Chondrocyte (in vitro differentiated cells): ENCODE results near the gene ACHE. TPM values are rescaled to one million over a fixed set of nuclear protein-coding genes. Genes with fewer than 3 reads are reported as not detected.
"Not testable (repeated sequence)": the region's sequence is repeated elsewhere in the genome, so short reads cannot be mapped to it uniquely, and the experiment has no call there.

Source experiments
- DNase-seq: peaks from one replicate; pipeline ENCODE4 v3.0.0; 2021; ENCODE audit warnings: mixed read lengths, low spot score
- H3K27ac Mint-ChIP-seq: one replicate; pipeline ENCODE4 v1.8.0; 2021; ENCODE audit warnings: mild to moderate bottlenecking, moderate library complexity, mixed read lengths; ENCODE audit not compliant: unreplicated experiment
- H3K27me3 Mint-ChIP-seq: 2 replicates; pipeline ENCODE4 v1.8.0; 2021; ENCODE audit warnings: low read depth, mixed read lengths
- H3K36me3 Mint-ChIP-seq: 2 replicates; pipeline ENCODE4 v1.8.0; 2021; ENCODE audit warnings: low read depth, mixed read lengths
- H3K4me1 Mint-ChIP-seq: 2 replicates; pipeline ENCODE4 v1.8.0; 2021; ENCODE audit warnings: low read depth, mild to moderate bottlenecking, mixed read lengths
- H3K4me3 Mint-ChIP-seq: one replicate; pipeline ENCODE4 v1.8.0; 2021; ENCODE audit warnings: mild to moderate bottlenecking, moderate library complexity, mixed read lengths; ENCODE audit not compliant: unreplicated experiment
- H3K9me3 Mint-ChIP-seq: 2 replicates; pipeline ENCODE4 v1.8.0; 2021; ENCODE audit warnings: low read depth, mixed read lengths
- CTCF ChIP-seq: fragments of 200-600 bp; sonication (generic); IDR thresholded peaks from 2 replicates; pipeline ENCODE4 v1.5.0; 2021; ENCODE audit warnings: antibody characterized with exemption, mild to moderate bottlenecking, moderate library complexity
- total RNA-seq: library from RNA; stranded (reverse); gene quantifications from 3 replicates; pipeline ENCODE4 v1.2.1, GENCODE V29; 2021

The ACHE gene
- total RNA-seq, 1 donor from 2014 or later, result 2.9 TPM

GRCh38 chr7:100933734-100934133 lies 38.0 kb upstream of the ACHE start:
- Mint-ChIP-seq H3K4me1 (no peaks in the 10 kb centered on the region), H3K4me3 (no peak overlapping the region), H3K27ac (no peak overlapping the region)

DNA sequence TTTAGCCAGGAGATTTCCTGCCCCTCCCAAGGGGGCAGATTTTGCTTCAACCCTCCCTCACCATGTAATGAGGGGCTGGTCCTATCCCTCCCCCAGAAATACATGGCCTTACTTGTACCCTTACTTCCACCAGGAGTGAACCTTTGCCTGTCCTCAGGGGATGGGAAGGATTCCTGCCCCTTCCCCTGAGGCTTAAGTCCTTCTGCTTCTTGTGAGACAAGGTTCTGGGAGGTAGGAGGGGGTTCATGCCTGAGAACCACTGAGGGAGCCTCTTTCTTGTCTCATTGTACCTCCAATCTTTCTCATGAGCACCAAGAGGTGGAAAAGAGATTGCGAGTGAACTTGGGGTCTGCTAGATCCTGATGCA lies 34.1 kb upstream of the ACHE start:
- Mint-ChIP-seq H3K27me3 (peaks cover 5% of the 10 kb centered on the region), H3K27ac (no peak overlapping the region), H3K36me3 (peaks cover 3% of the 10 kb centered on the region), H3K4me1 (no peaks in the 10 kb centered on the region), H3K9me3 (peaks cover 5% of the 10 kb centered on the region), H3K4me3 (no peak overlapping the region)
- DNase-seq, result no peak
- no peak for TF ChIP-seq CTCF

More at GRCh38 chr7:100933734-100934133, 38.0 kb upstream of the ACHE start:
- peaks cover 3% of the 10 kb centered on the region for H3K36me3 Mint-ChIP-seq
- H3K27me3 Mint-ChIP-seq, result peaks cover 6% of the 10 kb centered on the region
- peaks cover 5% of the 10 kb centered on the region for H3K9me3 Mint-ChIP-seq
- DNase-seq, result no peak
- no peak for TF ChIP-seq CTCF

DNA sequence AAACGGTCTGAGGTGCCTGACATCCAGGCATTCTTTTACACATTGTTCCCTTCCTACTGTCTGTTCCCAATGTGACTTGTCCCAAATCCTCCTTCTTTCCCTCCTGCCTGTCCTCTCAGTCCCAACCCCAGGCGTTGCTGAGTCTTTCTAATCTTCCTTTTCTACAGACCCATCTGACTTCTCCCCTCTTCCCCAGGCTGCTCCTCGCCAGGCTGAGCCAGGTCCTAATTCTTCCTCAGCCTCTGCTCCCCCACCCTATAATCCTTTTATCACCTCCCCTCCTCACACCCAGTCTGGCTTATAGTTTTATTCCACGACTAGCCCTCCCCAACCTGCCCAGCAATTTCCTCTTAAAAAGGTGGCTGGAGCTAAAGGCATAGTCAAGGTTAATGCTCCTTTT lies 27.9 kb upstream of the ACHE start:
- H3K4me1 Mint-ChIP-seq, H3K27ac Mint-ChIP-seq, H3K36me3 Mint-ChIP-seq, DNase-seq, H3K4me3 Mint-ChIP-seq, H3K9me3 Mint-ChIP-seq: not testable (repeated sequence)
- peaks cover 35% of the 10 kb centered on the region for H3K27me3 Mint-ChIP-seq

- peaks cover 37% of the 10 kb centered on the region for H3K27me3 Mint-ChIP-seq
- H3K9me3 Mint-ChIP-seq, result no peaks in the 10 kb centered on the region
- no peaks in the 10 kb centered on the region for H3K36me3 Mint-ChIP-seq
These were observed 25.4 kb upstream of the ACHE start for GRCh38 chr7:100921039-100921438.

DNA sequence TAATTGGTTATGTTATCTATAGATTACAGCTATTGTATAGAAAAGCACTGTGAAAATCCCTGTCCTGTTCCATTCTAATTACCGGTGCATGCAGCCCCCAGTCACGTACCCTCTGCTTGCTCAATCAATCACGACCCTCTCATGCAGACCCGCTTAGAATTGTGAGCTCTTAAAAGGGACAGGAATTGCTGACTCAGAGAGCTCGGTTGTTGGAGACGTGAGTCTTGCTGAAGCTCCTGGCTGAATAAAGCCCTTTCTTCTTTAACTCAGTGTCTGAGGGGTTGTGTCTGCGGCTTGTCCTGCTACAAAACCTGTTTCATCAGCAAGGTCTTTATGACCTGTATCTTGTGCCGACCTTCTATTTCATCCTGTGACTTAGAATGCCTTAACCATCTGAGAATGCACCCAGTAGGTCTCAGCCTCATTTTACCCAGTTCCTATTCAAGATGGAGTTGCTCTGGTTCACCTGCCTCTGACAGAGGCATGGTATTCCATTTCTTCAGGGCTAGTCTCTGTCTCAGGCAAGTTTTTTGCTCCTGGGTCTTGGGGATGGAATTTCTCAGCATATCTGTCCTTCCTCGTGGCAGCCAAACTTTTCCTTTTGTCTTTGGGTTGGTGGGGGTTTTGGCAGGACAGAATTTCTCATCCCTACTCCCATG lies 24.2 kb upstream of the ACHE start:
- H3K9me3 Mint-ChIP-seq, result not testable (repeated sequence)

More at GRCh38 chr7:100921039-100921438, 25.4 kb upstream of the ACHE start:
- no peaks in the 10 kb centered on the region for H3K4me1 Mint-ChIP-seq
- no peak overlapping the region for H3K4me3 Mint-ChIP-seq
- DNase-seq, result no peak
- no peak overlapping the region for H3K27ac Mint-ChIP-seq
- no peak for TF ChIP-seq CTCF

DNA sequence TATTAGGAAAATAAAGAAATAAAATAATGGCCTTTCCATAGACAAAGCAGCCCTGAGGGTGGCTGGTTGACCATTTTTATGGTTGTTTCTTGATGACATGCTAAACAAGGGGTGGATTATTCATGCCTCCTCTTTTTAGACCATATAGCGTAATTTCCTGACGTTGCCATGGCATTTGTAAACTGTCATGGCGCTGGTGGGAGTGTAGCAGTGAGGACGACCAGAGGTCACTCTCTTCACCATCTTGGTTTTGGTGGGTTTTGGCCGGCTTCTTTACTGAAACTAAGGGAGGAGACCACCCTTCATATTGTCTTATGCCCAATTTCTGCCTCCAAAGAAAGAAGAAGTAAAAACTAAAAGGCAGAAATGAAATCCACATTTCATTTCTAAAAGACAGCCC lies 23.6 kb upstream of the ACHE start:
- H3K27me3 Mint-ChIP-seq, result peaks cover 37% of the 10 kb centered on the region
- not testable (repeated sequence) for H3K36me3 Mint-ChIP-seq, H3K4me1 Mint-ChIP-seq, H3K27ac Mint-ChIP-seq, H3K4me3 Mint-ChIP-seq, DNase-seq, H3K9me3 Mint-ChIP-seq

More for the DNA sequence above, 24.2 kb upstream of the ACHE start:
- not testable (repeated sequence) for H3K36me3 Mint-ChIP-seq, DNase-seq, H3K4me1 Mint-ChIP-seq, H3K27ac Mint-ChIP-seq, H3K4me3 Mint-ChIP-seq
- peaks cover 37% of the 10 kb centered on the region for H3K27me3 Mint-ChIP-seq

DNA sequence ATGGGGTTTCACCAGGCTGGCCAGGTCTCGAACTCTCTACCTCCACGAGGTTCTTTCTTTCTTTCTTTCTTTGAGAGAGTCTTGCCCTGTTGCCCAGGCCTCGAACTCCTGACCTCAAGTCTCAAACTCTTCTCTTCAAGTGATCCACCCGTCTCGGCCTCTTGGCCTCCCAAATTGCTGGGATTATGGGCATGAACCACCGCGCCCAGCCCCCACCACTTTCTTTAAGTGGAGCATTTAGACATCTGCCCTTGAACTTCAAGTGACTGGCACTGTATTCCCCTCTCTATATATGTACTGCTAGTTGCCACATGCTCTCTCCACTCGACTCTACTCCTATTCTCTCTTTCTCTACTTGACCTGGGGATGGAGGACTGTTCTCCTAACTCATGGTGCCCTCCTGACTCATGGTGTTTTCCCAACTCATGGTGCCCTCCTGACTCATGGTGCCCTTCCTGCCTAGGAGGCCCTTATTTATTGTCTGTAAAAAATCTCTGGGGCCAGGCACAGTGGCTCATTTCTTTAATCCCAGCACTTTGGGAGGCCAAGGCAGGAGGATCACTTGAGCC lies 19.3 kb upstream of the ACHE start:
- H3K27me3 Mint-ChIP-seq, result peaks cover 17% of the 10 kb centered on the region
- H3K36me3 Mint-ChIP-seq, result no peaks in the 10 kb centered on the region
- H3K9me3 Mint-ChIP-seq, result no peaks in the 10 kb centered on the region
- no peak overlapping the region for H3K27ac Mint-ChIP-seq
- no peak overlapping the region for H3K4me3 Mint-ChIP-seq
- no peaks in the 10 kb centered on the region for H3K4me1 Mint-ChIP-seq
- no peak for DNase-seq
- no peak for TF ChIP-seq CTCF
